HG03108 (cell line): ENCODE measurements around the gene ABCG1.
"Not testable (repeated sequence)": the region's sequence is repeated elsewhere in the genome, so short reads cannot be mapped to it uniquely, and the experiment has no call there.

Experiments
- ATAC-seq: cut with Tn5 transposase; IDR thresholded peaks from one replicate; pipeline ENCODE4 v1.9.1; 2021; ENCODE audit warnings: moderate library complexity; ENCODE audit not compliant: unreplicated experiment

The ABCG1 gene

DNA sequence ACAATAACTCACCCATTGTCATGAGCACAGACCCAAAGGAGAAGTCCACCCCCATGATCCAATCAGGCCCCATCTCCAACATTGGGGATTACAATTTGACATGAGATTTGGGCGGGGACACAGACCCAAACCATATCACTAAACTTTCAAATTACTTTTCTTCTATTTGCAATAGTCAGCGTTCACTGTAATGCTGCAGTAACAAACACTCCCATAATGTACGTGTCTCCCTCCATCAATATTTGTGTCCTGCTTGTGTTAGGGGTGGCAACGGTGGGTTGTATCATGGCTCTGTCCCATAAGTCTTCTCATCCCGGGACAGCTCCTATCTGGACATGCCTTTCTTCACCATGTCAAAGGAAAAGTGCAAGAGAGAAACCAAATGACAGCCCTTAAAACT lies 70.0 kb downstream of the ABCG1 start:
- ATAC-seq = no peak

DNA sequence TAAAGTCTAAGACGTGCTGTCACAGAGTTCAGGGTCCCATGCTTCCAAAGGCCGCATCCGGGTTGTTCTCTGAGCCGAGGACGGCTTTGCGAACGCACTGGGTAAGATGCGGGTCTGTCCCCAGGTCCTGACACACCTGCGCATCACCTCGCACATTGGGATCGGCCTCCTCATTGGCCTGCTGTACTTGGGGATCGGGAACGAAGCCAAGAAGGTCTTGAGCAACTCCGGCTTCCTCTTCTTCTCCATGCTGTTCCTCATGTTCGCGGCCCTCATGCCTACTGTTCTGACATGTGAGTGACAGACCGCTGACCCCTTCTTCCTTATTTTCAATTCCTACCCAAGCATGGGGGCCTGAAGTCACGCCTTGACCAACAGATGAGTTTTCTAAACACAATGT lies 71.0 kb downstream of the ABCG1 start:
- ATAC-seq = no peak

DNA sequence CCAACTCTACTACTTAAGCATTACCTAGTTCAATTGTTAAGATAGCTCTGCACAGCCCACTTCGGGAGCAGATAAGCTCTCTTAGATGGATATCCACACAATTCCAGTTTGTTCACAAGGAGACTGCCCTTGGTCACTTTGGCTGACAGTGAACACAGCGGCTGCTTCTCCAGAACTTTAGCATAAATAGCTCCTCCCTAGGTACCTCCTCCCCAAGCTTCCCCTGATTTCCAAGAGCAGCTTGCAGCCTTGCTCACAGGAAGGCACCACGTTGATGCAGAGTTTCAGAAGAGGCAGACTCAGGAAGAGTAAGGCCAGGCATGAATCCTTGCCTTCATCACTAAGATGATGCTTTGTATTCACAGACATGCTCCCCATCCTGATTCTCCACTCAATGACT lies 71.6 kb downstream of the ABCG1 start:
- no peak for ATAC-seq

DNA sequence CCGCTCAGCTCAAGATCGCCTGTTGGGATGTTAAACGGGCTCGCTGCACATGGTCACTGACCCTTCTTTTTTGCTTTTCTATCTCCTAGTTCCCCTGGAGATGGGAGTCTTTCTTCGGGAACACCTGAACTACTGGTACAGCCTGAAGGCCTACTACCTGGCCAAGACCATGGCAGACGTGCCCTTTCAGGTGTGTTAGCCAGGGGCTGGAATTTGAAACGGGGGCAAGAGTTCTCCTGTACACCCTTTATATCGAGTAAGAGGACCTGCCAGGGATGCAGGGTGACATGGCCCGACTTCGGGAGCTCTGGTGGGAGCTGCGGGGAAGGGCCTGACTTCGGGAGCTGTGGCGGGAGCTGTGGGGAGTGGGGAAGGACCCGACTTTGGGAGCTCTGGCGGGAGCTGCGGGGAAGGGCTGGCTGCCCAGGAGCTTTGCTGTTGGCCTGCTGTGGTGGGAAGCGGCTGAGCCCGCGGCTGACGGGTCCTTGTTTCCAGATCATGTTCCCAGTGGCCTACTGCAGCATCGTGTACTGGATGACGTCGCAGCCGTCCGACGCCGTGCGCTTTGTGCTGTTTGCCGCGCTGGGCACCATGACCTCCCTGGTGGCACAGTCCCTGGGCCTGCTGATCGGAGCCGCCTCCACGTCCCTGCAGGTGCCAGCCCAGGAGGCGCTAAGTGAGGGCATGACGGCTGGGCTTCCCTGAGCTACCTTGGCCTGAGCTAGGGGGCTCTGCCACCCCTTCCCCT lies 72.2 kb downstream of the ABCG1 start:
- ATAC-seq = no peak

DNA sequence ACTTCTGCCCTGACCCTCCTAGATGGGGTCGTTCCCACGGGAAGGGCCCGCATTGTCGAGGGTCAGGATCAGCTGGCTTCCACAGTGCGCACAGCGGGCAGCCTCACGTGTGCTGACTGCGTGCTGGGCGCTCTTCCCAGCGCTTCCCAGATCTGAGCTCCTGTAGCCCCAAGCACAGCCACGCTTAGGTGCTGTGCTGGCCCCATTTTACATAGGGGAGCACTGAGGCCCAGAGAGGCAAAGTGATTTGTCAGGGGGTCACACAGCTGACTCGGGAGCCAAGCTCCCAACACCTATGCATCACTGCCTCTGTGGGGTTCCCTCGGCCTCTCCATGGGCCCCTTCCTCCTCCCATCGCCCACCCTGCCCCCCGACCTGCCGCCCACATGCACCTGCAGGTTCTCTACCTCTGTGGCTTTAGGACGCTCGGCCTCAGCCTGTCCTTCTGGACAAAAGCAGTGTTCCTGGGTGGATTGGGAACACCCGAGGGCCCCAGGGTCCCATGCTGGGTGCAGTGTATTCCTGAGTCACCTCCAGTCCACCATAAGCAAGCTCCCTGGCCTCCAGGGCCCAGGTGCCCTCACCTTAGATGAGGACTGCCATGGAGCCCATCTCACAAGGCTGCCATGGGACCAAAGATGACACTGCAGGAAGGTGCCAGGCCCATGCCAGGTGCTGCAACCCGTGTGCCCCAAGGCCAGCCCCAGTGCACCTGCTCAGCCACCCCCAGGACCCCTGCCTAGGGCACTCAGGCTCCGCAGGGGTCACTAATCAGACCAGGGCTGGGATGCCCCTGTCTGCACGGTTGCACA lies 73.0 kb downstream of the ABCG1 start:
- no peak for ATAC-seq

DNA sequence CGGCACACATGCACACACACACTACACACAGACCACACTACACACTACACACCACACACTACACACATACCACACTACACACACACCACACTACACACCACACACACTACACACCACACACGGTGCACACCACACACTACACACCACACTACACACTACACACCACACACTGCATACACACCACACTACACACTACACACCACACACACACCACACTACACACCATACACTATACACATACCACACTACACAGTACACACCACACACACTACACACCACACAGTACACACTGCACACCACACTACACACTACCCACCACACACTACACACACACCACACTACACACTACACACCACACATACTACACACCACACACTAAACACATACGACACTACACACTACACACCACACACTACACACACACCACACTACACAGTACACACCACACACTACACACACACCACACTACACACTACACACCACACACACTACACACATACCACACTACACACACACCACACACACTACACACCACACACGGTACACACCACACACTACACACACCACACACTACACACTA lies 73.7 kb downstream of the ABCG1 start:
- ATAC-seq = not testable (repeated sequence)

DNA sequence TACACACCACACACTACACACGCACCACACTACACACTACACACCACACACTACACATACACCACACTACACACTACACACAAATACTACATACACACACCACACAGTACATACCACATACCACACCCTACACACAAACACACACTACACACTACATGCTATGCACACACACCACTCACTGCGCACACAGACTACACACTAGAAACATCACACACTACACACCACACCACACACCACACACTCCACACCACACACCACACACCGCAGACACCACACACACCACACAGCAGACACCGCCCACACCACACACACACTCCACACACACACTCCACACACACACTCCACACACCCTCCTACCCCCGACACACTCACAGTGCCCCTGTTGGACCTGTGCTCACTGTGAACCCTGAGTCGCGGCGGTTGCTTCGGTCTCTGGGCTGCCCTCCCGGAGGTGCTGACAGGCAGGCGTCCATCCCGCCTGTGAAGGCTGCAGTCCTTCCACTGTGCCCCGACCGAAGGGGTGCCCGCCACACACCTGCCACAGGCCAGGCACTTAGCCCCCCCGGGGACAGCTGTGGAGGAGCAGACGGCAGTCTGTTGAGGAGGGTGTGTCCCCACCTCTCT lies 74.8 kb downstream of the ABCG1 start:
- ATAC-seq = no peak

DNA sequence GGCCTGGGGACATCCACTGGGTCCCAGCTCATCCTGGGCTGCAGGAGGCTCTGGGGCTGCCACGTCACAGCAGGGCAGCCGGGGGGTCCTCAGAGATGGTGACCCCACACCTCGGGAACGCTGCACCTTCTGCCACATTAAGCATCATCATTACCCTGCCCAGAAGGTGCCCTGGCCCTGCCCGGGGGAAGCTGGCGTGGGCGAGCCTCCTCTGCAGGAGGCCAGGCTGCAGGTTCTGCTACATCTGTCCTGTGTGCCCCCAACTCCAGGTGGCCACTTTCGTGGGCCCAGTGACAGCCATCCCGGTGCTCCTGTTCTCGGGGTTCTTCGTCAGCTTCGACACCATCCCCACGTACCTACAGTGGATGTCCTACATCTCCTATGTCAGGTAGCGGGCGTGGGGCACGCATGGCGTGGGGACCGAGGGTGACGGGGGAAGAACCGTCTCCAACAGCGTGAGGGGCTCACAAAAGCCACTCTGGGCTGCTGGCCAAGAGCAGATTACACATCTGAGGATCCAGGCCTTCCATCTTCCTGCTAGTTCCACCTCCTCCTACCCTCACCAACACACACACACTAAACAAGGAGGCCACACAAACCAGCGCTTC lies 75.4 kb downstream of the ABCG1 start:
- no peak for ATAC-seq

DNA sequence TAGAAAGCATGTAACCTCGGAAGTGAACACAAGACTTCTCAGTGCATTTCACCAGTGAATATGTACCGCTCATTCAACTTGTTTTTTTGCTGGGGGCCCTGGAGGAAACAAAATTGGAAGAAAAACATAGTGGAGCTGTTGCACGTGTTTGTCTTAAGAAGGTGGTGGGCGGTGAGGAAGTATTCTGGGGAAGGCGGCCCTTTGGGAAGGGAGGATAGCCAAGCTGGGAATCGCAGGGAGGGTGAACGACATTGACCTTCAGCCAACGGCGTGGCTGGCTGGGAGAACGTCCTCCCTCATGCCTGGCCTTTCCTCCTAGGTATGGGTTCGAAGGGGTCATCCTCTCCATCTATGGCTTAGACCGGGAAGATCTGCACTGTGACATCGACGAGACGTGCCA lies 76.9 kb downstream of the ABCG1 start:
- ATAC-seq = no peak

DNA sequence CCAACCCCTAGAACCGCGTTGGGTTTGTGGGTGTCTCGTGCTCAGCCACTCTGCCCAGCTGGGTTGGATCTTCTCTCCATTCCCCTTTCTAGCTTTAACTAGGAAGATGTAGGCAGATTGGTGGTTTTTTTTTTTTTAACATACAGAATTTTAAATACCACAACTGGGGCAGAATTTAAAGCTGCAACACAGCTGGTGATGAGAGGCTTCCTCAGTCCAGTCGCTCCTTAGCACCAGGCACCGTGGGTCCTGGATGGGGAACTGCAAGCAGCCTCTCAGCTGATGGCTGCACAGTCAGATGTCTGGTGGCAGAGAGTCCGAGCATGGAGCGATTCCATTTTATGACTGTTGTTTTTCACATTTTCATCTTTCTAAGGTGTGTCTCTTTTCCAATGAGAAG lies 77.6 kb downstream of the ABCG1 start:
- no peak for ATAC-seq

DNA sequence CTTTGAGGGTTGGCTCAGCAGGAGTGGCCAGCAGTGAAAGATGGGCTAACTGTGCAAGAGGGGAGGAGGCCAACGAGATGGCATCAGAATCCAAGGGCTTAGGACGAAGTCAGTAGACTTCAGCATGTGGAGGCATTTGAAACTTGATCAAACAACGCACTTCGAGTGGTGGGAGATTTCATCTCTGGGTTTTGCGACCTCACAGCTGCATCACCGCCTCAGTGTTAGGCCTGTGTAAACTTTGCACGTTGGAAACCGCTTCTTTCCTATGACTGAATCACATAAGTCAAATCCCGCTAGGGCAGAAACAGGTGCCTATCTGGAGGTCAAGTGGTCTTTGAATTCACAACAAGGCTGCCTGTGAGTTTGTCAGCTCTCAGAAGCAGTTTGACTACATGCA lies 78.4 kb downstream of the ABCG1 start:
- ATAC-seq = no peak

DNA sequence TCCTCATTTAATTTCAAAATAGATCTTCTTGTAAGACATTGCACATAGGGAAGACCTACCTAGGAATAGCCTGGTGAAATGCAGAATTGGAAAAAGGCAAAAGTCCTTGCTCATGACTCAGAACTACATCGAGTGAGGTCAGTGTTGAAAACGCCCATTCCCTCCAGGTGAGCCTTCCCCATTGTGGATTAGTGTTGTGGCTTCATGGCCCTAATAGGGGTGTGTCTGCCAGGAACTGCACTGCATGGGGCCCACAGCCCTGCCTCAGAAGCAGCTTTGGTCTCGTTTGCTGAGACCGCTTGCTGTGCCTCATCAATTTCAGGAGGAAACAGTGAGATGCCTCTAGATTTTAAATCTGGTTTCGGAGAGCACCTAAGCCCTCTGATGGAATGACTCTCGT lies 79.3 kb downstream of the ABCG1 start:
- no peak for ATAC-seq

DNA sequence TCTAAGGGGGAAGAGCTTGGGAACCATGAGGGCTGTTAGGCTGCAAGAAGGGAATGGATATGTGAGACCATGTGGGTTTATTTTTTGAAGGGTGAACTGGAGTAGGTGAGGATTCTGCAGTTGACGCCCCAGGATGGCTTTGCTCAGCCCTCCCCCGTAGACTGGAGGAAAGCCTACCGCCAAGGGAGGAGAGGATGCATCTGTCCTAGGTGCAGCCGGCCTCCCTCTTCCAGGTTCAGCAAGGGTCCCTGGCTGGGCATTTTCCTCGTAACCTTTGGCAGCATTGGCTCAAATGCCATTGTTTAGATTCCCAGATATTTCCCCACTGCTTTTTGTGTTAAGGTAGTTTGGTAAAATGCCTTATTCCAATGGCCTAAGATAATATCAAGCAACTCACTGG lies 79.7 kb downstream of the ABCG1 start:
- no peak for ATAC-seq

DNA sequence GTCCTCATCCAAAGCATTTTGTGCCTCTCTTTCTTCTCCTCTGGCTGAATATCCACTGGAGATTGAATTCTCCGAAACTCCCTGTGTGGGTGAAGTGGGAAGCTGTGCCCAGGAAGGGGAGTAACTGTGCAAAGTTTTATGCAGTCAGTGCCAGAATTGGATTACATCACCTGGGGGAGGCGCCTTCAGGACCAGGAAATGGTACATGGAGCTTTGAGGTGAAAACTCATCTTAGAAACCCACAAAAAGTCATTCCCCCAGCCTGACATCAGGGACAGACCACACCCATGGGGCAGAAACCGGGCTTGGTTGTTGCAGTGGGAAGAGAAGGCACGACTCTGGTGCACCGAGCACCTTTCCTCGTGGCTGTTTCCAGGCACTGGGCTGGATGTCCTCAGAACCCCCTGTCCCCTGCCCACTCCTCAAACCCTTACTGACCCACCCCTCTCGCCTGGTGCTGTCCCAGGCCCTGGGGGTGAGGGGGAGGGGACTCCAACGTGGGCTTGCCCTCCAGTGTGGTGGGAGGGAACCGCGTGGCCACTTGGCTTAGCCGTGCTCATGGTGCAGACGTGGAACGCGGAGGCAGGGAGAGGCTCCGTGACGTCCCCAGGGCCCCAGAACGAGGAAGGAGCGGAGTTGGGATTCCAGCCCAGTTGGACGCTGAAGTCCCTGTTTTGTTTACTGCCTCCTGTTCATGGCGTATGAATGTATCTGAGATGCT lies 80.5 kb downstream of the ABCG1 start:
- ATAC-seq = no peak

DNA sequence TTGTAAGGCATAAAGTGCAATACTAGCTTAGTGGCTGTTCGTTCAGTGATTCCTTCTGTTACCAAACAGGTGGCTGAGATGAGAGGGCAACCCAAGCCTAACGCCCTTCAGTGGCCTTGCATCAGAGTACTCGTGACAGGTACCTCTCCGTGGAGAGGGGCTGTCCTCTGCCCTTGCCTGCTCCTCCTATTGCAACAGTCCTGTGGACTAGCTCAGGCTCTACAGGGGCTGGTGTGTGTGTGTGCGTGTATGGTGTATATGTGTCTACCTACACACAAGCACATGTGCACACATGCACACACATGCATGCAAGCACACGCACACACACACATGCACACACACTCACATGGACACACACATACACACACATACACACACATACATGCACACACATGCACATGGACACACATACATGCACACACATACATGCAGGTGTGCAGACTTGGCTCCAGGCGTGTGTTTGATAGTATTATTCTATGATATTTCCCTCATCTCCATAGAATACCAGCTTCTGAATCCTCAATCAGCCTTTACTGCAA lies 81.2 kb downstream of the ABCG1 start:
- ATAC-seq = no peak

DNA sequence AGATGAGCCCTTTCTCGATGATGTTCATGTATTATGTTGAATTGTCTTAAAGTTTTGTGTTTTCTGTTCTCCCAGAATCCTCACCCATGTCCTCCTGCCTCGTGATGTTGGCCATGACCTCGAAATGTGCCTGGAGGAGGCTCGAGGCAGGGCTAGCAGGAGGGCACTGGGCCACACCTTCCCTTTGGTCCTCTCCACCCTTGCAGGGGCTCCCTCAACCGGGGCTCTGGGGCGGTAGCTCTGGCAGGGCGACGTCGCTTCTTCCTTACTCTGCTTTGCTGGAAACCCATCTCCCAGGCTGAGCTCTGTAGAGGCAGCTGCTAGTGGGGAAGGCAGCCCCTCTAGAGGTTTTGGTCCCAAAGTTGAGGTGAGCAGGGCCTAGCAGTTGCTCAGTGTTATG lies 82.0 kb downstream of the ABCG1 start:
- no peak for ATAC-seq

DNA sequence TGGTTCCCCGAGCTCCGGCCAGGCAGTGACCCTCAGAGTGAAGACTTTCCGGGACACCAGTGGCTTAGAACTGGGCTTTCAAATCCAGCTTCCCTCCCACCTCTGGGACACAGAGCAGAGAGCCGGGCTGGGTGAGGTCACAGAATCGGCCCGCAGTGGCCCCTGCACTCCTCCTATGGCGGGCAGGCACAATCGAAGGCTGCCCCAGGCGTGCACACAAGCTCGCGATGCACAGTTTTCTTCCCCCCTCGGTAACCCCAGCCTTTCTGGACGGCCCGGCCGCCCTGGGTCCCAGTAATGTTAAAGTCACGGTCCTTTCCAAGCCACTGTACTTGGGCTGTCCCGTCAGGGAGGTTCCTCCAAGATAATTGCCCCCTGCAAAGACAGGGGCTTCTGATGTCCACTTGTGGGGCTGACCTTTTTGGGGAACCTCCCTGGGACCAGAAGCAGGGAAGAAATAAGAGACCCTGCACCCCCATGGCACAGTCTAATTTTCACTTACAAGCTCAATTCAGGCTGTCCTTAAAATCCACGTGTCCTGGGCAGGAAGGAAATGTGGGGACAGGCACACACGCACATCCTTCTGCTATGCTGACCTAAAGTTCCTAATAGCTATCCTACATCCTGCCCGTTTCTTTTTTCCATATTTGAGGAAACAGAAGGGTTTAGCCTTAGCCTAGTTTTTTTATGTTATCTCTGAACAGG lies 82.6 kb downstream of the ABCG1 start:
- no peak for ATAC-seq

DNA sequence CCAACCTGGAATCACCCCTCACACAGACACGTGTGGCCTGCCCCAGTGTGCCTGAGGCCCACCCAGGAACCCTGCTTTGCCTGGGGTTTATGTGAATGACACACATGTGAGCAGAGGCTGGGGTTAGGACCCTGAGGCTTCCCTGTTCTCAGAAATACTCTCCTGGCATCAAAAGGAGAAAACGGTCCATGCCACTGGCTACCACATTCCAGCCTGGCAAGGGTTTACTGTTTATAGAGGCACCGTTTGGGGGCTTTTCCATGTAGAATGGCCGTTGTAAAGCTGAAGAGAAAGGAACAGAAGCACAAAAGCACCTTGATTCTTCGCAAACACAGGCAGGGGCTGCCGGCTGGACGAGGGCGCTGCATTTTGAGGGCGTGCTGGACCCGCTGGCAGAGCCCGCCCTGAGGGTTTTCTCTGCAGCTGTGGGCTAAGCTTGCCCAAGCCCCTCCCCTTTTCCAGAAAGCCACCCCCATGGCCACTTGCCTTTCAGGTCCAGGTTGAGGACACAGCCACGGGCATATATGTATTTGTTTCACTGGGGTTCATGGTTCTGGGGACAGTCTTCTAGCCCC lies 83.2 kb downstream of the ABCG1 start:
- no peak for ATAC-seq

DNA sequence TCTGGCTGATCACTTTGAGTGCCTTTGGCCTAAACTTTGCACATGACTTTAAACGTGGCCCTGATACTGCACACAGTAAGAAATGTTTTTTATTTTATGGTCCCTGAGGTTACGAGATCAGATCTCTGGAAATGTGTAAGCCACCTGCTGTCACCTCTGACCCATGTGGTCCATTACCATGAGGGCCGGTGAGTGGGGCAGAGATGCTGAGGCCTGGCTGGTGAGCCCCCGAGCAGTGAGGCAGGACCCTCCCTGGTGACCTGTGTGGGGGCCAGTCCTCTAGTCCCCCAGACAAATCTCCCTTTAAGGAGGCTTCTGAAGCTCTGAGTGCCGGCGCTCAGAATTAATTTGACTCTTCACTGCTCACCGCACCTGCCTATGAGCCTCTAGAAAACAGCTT lies 83.9 kb downstream of the ABCG1 start:
- ATAC-seq = no peak
